ENCODE measurements around the gene CLEC2D.
"Not testable (repeated sequence)": the region's sequence is repeated elsewhere in the genome, so short reads cannot be mapped to it uniquely, and the experiment has no call there.

The CLEC2D gene

DNA sequence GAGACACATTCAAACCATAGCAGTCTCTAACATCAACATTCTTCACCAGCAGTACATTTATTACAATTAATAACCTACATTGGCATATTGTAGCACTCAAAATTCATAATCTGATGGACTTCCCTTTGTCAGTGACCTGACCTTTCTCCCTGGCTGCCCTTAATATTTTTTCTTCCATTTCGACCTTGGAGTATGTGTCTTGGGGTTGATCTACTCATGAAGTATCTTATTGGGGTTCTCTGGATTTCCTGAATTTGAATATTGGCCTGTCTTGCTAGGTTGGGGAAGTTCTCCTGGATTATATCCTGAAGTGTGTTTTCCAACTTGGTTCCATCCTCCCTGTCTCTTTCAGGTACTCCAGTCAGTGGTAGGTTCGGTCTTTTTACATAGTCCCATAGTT, 2.8 kb downstream of the CLEC2D start:
- Mint-ChIP-seq H3K27ac (peak overlapping the region; percentile 94), H3K36me3 (ENCODE audit: low read depth) (peaks cover 78% of the 10 kb centered on the region), H3K4me3 (peak overlapping the region; percentile 91)

GRCh38 chr12:9673404-9674225, 4.1 kb downstream of the CLEC2D start:
- Mint-ChIP-seq H3K27me3 (ENCODE audit: low read depth) (no peaks in the 10 kb centered on the region), H3K4me3 (peak overlapping the region; percentile 91), H3K4me1 (ENCODE audit: low read depth) (peaks cover 60% of the 10 kb centered on the region), H3K9me3 (no peaks in the 10 kb centered on the region), H3K27ac (peak overlapping the region; percentile 94), H3K36me3 (ENCODE audit: low read depth) (peaks cover 80% of the 10 kb centered on the region)

More for the DNA sequence above, 2.8 kb downstream of the CLEC2D start:
- H3K27me3 Mint-ChIP-seq (ENCODE audit: low read depth); H3K9me3 Mint-ChIP-seq: not testable (repeated sequence)
- peaks cover 60% of the 10 kb centered on the region for H3K4me1 Mint-ChIP-seq (ENCODE audit: low read depth)

GRCh38 chr12:9674226-9674590, 4.7 kb downstream of the CLEC2D start:
- Mint-ChIP-seq H3K9me3 (peaks cover under 1% of the 10 kb centered on the region), H3K36me3 (ENCODE audit: low read depth) (peaks cover 84% of the 10 kb centered on the region), H3K4me3 (peak overlapping the region; percentile 91), H3K4me1 (ENCODE audit: low read depth) (peaks cover 61% of the 10 kb centered on the region), H3K27me3 (ENCODE audit: low read depth) (no peaks in the 10 kb centered on the region), H3K27ac (peak overlapping the region; percentile 94)

DNA sequence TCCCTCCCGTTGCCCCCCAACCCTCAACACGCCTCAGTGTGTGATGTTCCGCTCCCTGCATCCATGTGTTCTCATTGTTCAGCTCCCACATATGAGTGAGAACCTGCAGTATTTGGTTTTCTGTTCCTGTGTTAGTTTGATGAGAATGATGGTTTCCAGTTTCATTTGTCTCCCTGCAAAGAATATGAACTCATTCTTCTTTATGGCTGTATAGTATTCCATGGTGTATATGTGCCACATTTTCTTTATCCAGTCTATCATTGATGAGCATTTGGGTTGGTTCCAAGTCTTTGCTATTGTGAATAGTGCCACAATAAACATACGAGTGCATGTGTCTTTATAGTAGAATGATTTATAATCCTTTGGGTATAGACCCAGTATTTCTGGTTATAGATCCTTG, 13.0 kb downstream of the CLEC2D start:
- Mint-ChIP-seq H3K4me1 (ENCODE audit: low read depth) (peaks cover 73% of the 10 kb centered on the region), H3K4me3 (peak overlapping the region; percentile 23)
- not testable (repeated sequence) for H3K27ac Mint-ChIP-seq

GRCh38 chr12:9682949-9683348, 13.4 kb downstream of the CLEC2D start:
- H3K4me1 Mint-ChIP-seq (ENCODE audit: low read depth), result peaks cover 69% of the 10 kb centered on the region
- peak overlapping the region; percentile 31 for H3K27ac Mint-ChIP-seq
- not testable (repeated sequence) for H3K27me3 Mint-ChIP-seq (ENCODE audit: low read depth); H3K4me3 Mint-ChIP-seq
- peaks cover 41% of the 10 kb centered on the region for H3K9me3 Mint-ChIP-seq
- H3K36me3 Mint-ChIP-seq (ENCODE audit: low read depth), result peaks cover 80% of the 10 kb centered on the region

More for the DNA sequence above, 13.0 kb downstream of the CLEC2D start:
- peaks cover 83% of the 10 kb centered on the region for H3K36me3 Mint-ChIP-seq (ENCODE audit: low read depth)
- not testable (repeated sequence) for H3K27me3 Mint-ChIP-seq (ENCODE audit: low read depth)
- H3K9me3 Mint-ChIP-seq, result peaks cover 41% of the 10 kb centered on the region

- Mint-ChIP-seq H3K4me3 (peak overlapping the region; percentile 50), H3K4me1 (ENCODE audit: low read depth) (peaks cover 65% of the 10 kb centered on the region), H3K9me3 (peaks cover 29% of the 10 kb centered on the region), H3K36me3 (ENCODE audit: low read depth) (peaks cover 77% of the 10 kb centered on the region), H3K27ac (peak overlapping the region; percentile 41)
- not testable (repeated sequence) for H3K27me3 Mint-ChIP-seq (ENCODE audit: low read depth)
Observed at GRCh38 chr12:9685366-9685765, 15.9 kb downstream of the CLEC2D start.

GRCh38 chr12:9685915-9686314, 16.4 kb downstream of the CLEC2D start:
- peaks cover 77% of the 10 kb centered on the region for H3K36me3 Mint-ChIP-seq (ENCODE audit: low read depth)
- peak overlapping the region; percentile 40 for H3K4me3 Mint-ChIP-seq
- H3K27me3 Mint-ChIP-seq (ENCODE audit: low read depth), result no peaks in the 10 kb centered on the region
- H3K9me3 Mint-ChIP-seq, result peaks cover 24% of the 10 kb centered on the region
- peaks cover 65% of the 10 kb centered on the region for H3K4me1 Mint-ChIP-seq (ENCODE audit: low read depth)
- H3K27ac Mint-ChIP-seq, result peak overlapping the region; percentile 41

DNA sequence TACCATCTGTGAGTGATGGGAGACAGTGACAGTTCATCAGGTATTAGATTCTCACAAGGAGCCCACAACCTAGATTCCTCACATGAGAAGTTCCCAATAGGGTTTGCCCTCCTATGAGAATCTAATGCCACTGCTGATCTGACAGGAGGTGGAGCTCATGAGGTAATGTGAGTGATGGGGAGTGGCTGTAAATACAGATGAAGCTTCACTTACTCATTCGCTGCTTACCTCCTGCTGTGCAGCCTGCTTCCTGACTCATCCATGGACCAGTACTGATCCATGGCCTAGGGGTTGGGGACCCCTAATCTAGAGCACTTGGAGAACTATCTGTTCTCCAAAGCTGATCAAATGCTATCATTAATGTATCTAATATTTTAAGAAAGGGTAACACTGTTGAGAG, 17.7 kb downstream of the CLEC2D start:
- Mint-ChIP-seq H3K4me1 (ENCODE audit: low read depth) (peaks cover 64% of the 10 kb centered on the region), H3K36me3 (ENCODE audit: low read depth) (peaks cover 75% of the 10 kb centered on the region), H3K4me3 (no peak overlapping the region), H3K9me3 (peaks cover 15% of the 10 kb centered on the region), H3K27ac (peak overlapping the region; percentile 67), H3K27me3 (ENCODE audit: low read depth) (no peaks in the 10 kb centered on the region)

DNA sequence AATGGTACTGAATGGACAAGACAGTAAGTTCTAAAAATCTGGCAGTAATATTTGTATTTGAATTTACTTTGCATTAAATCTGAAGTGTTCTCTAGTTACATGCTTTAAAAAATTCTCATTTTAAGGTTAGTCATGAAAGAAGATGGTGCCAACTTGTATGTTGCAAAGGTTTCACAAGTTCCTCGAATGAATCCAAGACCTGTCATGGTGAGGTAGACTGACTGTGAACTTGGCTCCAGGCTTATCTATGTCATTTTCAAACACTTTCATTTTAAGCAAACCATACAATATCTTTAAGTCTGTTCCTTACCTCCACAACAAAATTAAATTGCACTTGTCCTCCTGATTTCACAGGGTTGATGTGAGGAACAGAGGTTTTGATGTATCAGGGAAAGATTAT, 23.4 kb downstream of the CLEC2D start:
- no peak overlapping the region for H3K4me3 Mint-ChIP-seq
- H3K36me3 Mint-ChIP-seq (ENCODE audit: low read depth), result peaks cover 83% of the 10 kb centered on the region
- H3K27me3 Mint-ChIP-seq (ENCODE audit: low read depth), result no peaks in the 10 kb centered on the region
- peaks cover 10% of the 10 kb centered on the region for H3K9me3 Mint-ChIP-seq
- H3K4me1 Mint-ChIP-seq (ENCODE audit: low read depth), result peaks cover 51% of the 10 kb centered on the region
- peak overlapping the region; percentile 55 for H3K27ac Mint-ChIP-seq

- Mint-ChIP-seq H3K9me3 (peaks cover 13% of the 10 kb centered on the region), H3K4me3 (no peak overlapping the region), H3K4me1 (ENCODE audit: low read depth) (peaks cover 56% of the 10 kb centered on the region), H3K36me3 (ENCODE audit: low read depth) (peaks cover 87% of the 10 kb centered on the region), H3K27ac (no peak overlapping the region), H3K27me3 (ENCODE audit: low read depth) (no peaks in the 10 kb centered on the region)
Observed at GRCh38 chr12:9694241-9694640, 24.7 kb downstream of the CLEC2D start.

DNA sequence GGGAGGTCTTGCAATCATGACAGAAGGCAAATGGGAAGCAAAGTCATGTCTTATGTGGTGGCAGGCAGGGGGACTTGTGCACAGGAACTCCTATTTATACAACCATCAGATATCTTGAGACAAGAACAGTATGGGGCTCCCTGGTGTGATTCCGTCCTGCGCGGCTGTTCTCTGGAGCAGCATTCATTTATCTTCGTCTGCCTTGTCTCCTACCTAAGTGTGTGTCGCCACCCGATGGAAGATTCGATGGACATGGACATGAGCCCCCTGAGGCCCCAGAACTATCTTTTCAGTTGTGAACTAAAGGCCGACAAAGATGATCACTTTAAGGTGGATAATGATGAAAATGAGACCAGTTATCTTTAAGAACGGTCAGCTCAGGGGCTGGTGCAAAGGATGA, 25.6 kb downstream of the CLEC2D start:
- H3K27ac Mint-ChIP-seq; H3K27me3 Mint-ChIP-seq (ENCODE audit: low read depth); H3K4me3 Mint-ChIP-seq: not testable (repeated sequence)
- peaks cover 54% of the 10 kb centered on the region for H3K4me1 Mint-ChIP-seq (ENCODE audit: low read depth)
- peaks cover 13% of the 10 kb centered on the region for H3K9me3 Mint-ChIP-seq
- peaks cover 78% of the 10 kb centered on the region for H3K36me3 Mint-ChIP-seq (ENCODE audit: low read depth)

DNA sequence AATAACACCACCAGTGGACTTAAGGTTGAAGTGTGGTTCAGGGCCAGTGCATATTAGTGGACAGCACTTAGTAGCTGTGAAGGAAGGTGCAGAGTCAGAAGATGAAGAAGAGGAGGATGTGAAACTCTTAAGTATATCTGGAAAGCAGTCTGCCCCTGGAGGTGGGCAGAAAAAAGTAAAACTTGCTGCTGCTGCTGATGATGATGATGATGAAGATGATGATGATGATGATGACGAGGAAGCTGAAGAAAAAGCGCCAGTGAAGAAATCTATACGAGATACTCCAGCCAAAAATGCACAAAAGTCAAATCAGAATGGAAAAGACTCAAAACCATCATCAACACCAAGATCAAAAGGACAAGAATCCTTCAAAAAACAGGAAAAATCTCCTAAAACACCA, 26.1 kb downstream of the CLEC2D start:
- Mint-ChIP-seq H3K9me3 (peaks cover 13% of the 10 kb centered on the region), H3K27ac (peak overlapping the region; percentile 28), H3K36me3 (ENCODE audit: low read depth) (peaks cover 75% of the 10 kb centered on the region), H3K4me1 (ENCODE audit: low read depth) (peaks cover 59% of the 10 kb centered on the region)
- not testable (repeated sequence) for H3K4me3 Mint-ChIP-seq; H3K27me3 Mint-ChIP-seq (ENCODE audit: low read depth)

DNA sequence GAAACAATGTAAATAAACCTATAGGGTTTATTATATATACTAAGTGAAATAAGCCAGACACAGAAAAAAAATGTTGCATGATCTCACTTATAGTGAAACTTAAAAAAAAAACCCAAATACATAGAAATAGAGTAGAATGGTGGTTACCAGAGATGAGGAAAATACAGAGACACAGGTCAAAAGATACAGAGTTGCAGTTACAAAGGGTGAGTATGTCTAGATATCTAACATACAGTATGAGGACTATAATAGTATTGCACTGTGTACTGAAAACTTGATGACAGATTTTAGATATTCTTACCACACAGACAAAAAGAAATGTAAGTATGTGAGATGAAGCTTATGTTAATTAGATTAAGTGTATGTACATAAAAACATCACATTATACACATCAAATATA, 28.1 kb downstream of the CLEC2D start:
- H3K4me3 Mint-ChIP-seq, result no peak overlapping the region
- peaks cover 61% of the 10 kb centered on the region for H3K36me3 Mint-ChIP-seq (ENCODE audit: low read depth)
- H3K27ac Mint-ChIP-seq, result peak overlapping the region; percentile 34
- H3K27me3 Mint-ChIP-seq (ENCODE audit: low read depth), result no peaks in the 10 kb centered on the region
- peaks cover 75% of the 10 kb centered on the region for H3K4me1 Mint-ChIP-seq (ENCODE audit: low read depth)
- H3K9me3 Mint-ChIP-seq, result peaks cover 13% of the 10 kb centered on the region

DNA sequence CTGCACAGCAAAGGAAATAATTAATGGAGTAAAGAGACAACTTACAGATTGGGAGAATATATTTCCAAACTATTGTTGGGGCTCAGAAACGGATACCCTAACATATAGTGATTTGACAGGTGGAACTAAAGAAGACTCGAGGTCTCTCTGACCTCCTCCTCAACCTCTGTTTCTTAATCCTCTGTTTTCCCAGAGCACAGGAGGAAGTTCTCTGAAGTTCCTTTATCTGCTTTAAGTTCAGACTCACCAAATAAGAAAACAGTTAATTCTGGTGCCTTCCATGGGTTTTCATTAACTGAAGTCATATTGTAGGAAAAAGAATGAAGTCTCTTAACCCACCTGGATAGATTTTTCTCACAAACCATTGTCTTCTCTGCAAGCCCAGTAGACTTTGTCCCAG, 29.2 kb downstream of the CLEC2D start:
- Mint-ChIP-seq H3K4me3 (no peak overlapping the region), H3K27ac (peak overlapping the region; percentile 70), H3K4me1 (ENCODE audit: low read depth) (peaks cover 74% of the 10 kb centered on the region)

GRCh38 chr12:9699269-9699897, 29.9 kb downstream of the CLEC2D start:
- peaks cover 14% of the 10 kb centered on the region for H3K9me3 Mint-ChIP-seq
- H3K4me1 Mint-ChIP-seq (ENCODE audit: low read depth), result peaks cover 73% of the 10 kb centered on the region
- no peaks in the 10 kb centered on the region for H3K27me3 Mint-ChIP-seq (ENCODE audit: low read depth)
- peak overlapping the region; percentile 70 for H3K27ac Mint-ChIP-seq
- H3K4me3 Mint-ChIP-seq, result no peak overlapping the region
- H3K36me3 Mint-ChIP-seq (ENCODE audit: low read depth), result peaks cover 49% of the 10 kb centered on the region

More for the DNA sequence above, 29.2 kb downstream of the CLEC2D start:
- Mint-ChIP-seq H3K9me3 (peaks cover 13% of the 10 kb centered on the region), H3K27me3 (ENCODE audit: low read depth) (no peaks in the 10 kb centered on the region), H3K36me3 (ENCODE audit: low read depth) (peaks cover 54% of the 10 kb centered on the region)
